IPS DF 6.9 (cell line): Measurements from ENCODE around the gene IGF2.

ENCODE experiments used
- DNase-seq: peaks from one replicate; pipeline ENCODE4 v3.0.0-alpha.2; 2013; ENCODE audit warnings: low read depth, low spot score
- H3K27ac ChIP-seq: one replicate; pipeline ENCODE4 v1.5.1; 2013; ENCODE audit warnings: low read length, control low read depth
- H3K27me3 ChIP-seq: 2 replicates; pipeline ENCODE4 v1.6.1; 2013; ENCODE audit warnings: mild to moderate bottlenecking, low read length; ENCODE audit not compliant: control insufficient read depth, insufficient read depth
- H3K36me3 ChIP-seq: 2 replicates; pipeline ENCODE4 v1.6.1; 2013; ENCODE audit warnings: low read length; ENCODE audit not compliant: control insufficient read depth, insufficient read depth
- H3K4me1 ChIP-seq: 2 replicates; pipeline ENCODE4 v1.6.1; 2013; ENCODE audit warnings: low read length; ENCODE audit not compliant: control insufficient read depth, insufficient read depth
- H3K4me3 ChIP-seq: 2 replicates; pipeline ENCODE4 v1.5.1; 2013; ENCODE audit warnings: mild to moderate bottlenecking, low read length
- H3K9me3 ChIP-seq: 2 replicates; pipeline ENCODE4 v1.6.1; 2013; ENCODE audit warnings: low read length, inconsistent platforms; ENCODE audit not compliant: control insufficient read depth, insufficient read depth
- WGBS: extraction: QIAGEN DNeasy Blood & Tissue Kit; methylation state at CpG from one replicate; pipeline ENCODE4 v1.1.7; 2013; ENCODE audit warnings: mixed read lengths, missing lambda C conversion rate; ENCODE audit not compliant: insufficient read length, insufficient coverage; 5-methylcytosine and 5-hydroxymethylcytosine counted together

The IGF2 gene

GRCh38 chr11:2136209-2136951, 2.8 kb downstream of the IGF2 start:
- H3K36me3 ChIP-seq, result no peaks in the 10 kb centered on the region
- H3K27ac ChIP-seq, result no peak overlapping the region
- WGBS, result no CpG with 5 or more reads among the region's 24 CpGs
- H3K4me3 ChIP-seq, result no peak overlapping the region
- H3K4me1 ChIP-seq, result peaks cover 7% of the 10 kb centered on the region
- DNase-seq, result no peak
- H3K27me3 ChIP-seq, result peaks cover 29% of the 10 kb centered on the region
- H3K9me3 ChIP-seq, result no peaks in the 10 kb centered on the region

GRCh38 chr11:2135648-2136201, 3.5 kb downstream of the IGF2 start:
- H3K4me3 ChIP-seq, result no peak overlapping the region
- H3K4me1 ChIP-seq, result peaks cover 7% of the 10 kb centered on the region
- H3K9me3 ChIP-seq, result no peaks in the 10 kb centered on the region
- DNase-seq, result no peak
- H3K36me3 ChIP-seq, result no peaks in the 10 kb centered on the region
- WGBS, result no CpG with 5 or more reads among the region's 14 CpGs
- H3K27me3 ChIP-seq, result peaks cover 23% of the 10 kb centered on the region
- H3K27ac ChIP-seq, result no peak overlapping the region

- H3K4me3 ChIP-seq, result no peak overlapping the region
- no peak overlapping the region for H3K27ac ChIP-seq
- H3K9me3 ChIP-seq, result no peaks in the 10 kb centered on the region
- DNase-seq, result no peak
- peaks cover 7% of the 10 kb centered on the region for H3K4me1 ChIP-seq
- H3K36me3 ChIP-seq, result no peaks in the 10 kb centered on the region
- WGBS, result no CpG with 5 or more reads among the region's 26 CpGs
- H3K27me3 ChIP-seq, result peaks cover 18% of the 10 kb centered on the region
Measured at GRCh38 chr11:2135018-2135569, 4.1 kb downstream of the IGF2 start.

- DNase-seq, result no peak
- Histone ChIP-seq H3K4me3 (no peak overlapping the region), H3K9me3 (no peaks in the 10 kb centered on the region), H3K27me3 (peaks cover 12% of the 10 kb centered on the region; the same call in 1 of the 2 replicates), H3K27ac (no peak overlapping the region), H3K36me3 (no peaks in the 10 kb centered on the region), H3K4me1 (peaks cover 4% of the 10 kb centered on the region)
- no CpG with 5 or more reads among the region's 19 CpGs for WGBS
Measured at GRCh38 chr11:2134022-2135010, 4.9 kb downstream of the IGF2 start.

GRCh38 chr11:2133241-2134021, 5.8 kb downstream of the IGF2 start:
- peaks cover 9% of the 10 kb centered on the region; the same call in 1 of the 2 replicates for H3K27me3 ChIP-seq
- no peaks in the 10 kb centered on the region for H3K9me3 ChIP-seq
- H3K4me1 ChIP-seq, result peaks cover 4% of the 10 kb centered on the region
- no CpG with 5 or more reads among the region's 33 CpGs for WGBS
- no peak overlapping the region for H3K4me3 ChIP-seq
- no peaks in the 10 kb centered on the region for H3K36me3 ChIP-seq
- no peak for DNase-seq
- H3K27ac ChIP-seq, result no peak overlapping the region

GRCh38 chr11:2132874-2133240, 6.3 kb downstream of the IGF2 start:
- H3K36me3 ChIP-seq, result no peaks in the 10 kb centered on the region
- no peaks in the 10 kb centered on the region for H3K9me3 ChIP-seq
- peaks cover 6% of the 10 kb centered on the region; the same call in 1 of the 2 replicates for H3K27me3 ChIP-seq
- peaks cover 4% of the 10 kb centered on the region for H3K4me1 ChIP-seq
- no peak overlapping the region for H3K4me3 ChIP-seq
- H3K27ac ChIP-seq, result no peak overlapping the region
- no CpG with 5 or more reads among the region's 24 CpGs for WGBS
- DNase-seq, result no peak

- Histone ChIP-seq H3K4me3 (no peak overlapping the region), H3K27me3 (peaks cover 6% of the 10 kb centered on the region; the same call in 1 of the 2 replicates), H3K4me1 (peaks cover 4% of the 10 kb centered on the region), H3K27ac (no peak overlapping the region), H3K9me3 (no peaks in the 10 kb centered on the region), H3K36me3 (no peaks in the 10 kb centered on the region)
- no peak for DNase-seq
- WGBS, result no CpG with 5 or more reads among the region's 6 CpGs
Measured at GRCh38 chr11:2132246-2132645, 6.9 kb downstream of the IGF2 start.

GRCh38 chr11:2131371-2132236, 7.6 kb downstream of the IGF2 start:
- H3K27ac ChIP-seq, result no peak overlapping the region
- no CpG with 5 or more reads among the region's 28 CpGs for WGBS
- DNase-seq, result no peak
- H3K4me3 ChIP-seq, result no peak overlapping the region
- no peaks in the 10 kb centered on the region for H3K36me3 ChIP-seq
- peaks cover 3% of the 10 kb centered on the region; the same call in 1 of the 2 replicates for H3K27me3 ChIP-seq
- no peaks in the 10 kb centered on the region for H3K9me3 ChIP-seq
- H3K4me1 ChIP-seq, result no peaks in the 10 kb centered on the region; the same call in 1 of the 2 replicates

GRCh38 chr11:2130881-2131352, 8.3 kb downstream of the IGF2 start:
- no peaks in the 10 kb centered on the region for H3K36me3 ChIP-seq
- no peak for DNase-seq
- no CpG with 5 or more reads among the region's 18 CpGs for WGBS
- H3K9me3 ChIP-seq, result no peaks in the 10 kb centered on the region
- H3K4me3 ChIP-seq, result no peak overlapping the region
- H3K4me1 ChIP-seq, result no peaks in the 10 kb centered on the region
- H3K27ac ChIP-seq, result no peak overlapping the region
- H3K27me3 ChIP-seq, result no peaks in the 10 kb centered on the region; the same call in 1 of the 2 replicates
